ENCODE measurements around the gene ATP6V0C. TPM values are rescaled to one million over a fixed set of nuclear protein-coding genes. Genes with fewer than 3 reads are reported as not detected.
"Not testable (repeated sequence)": the region's sequence is repeated elsewhere in the genome, so short reads cannot be mapped to it uniquely, and the experiment has no call there.

The ATP6V0C gene
- total RNA-seq, 2 experiments from 2014 or later: 147 to 148 TPM

- POLR2A ChIA-PET, CTCF ChIA-PET: not testable (repeated sequence)
Measured at GRCh38 chr16:2560131-2560797, 46.5 kb downstream of the ATP6V0C start.

GRCh38 chr16:2560798-2561133, 47.0 kb downstream of the ATP6V0C start:
- CTCF ChIA-PET, POLR2A ChIA-PET: not testable (repeated sequence)

- CTCF ChIA-PET, POLR2A ChIA-PET: not testable (repeated sequence)
Measured at GRCh38 chr16:2567506-2567905, 53.8 kb downstream of the ATP6V0C start.

- CTCF ChIA-PET, POLR2A ChIA-PET: not testable (repeated sequence)
Measured at GRCh38 chr16:2568573-2568972, 54.8 kb downstream of the ATP6V0C start.

Other genes starting within 250 kb of the ATP6V0C start
- 100 to 1,000 TPM; 370 to 387 TPM for gene RNPS1, start 245.8 kb upstream of the ATP6V0C start, total RNA-seq
- 1 to 10 TPM; 6.9 to 7.4 TPM for gene ABCA3, start 173.2 kb upstream of the ATP6V0C start, total RNA-seq
- 10 to 100 TPM; 36.5 to 38.7 TPM for gene CCNF, start 84.5 kb upstream of the ATP6V0C start, total RNA-seq
- gene TEDC2, start 53.8 kb upstream of the ATP6V0C start, total RNA-seq: 10 to 100 TPM; 33.3 to 38.5 TPM
- gene NTN3, start 42.7 kb upstream of the ATP6V0C start, total RNA-seq: not detected
- 10 to 100 TPM; 36.1 to 38.2 TPM for gene TBC1D24, start 38.8 kb upstream of the ATP6V0C start, total RNA-seq
- 10 to 100 TPM; 37.8 to 42.3 TPM for gene AMDHD2, start 6.4 kb downstream of the ATP6V0C start, total RNA-seq
- gene CEMP1, start 17.5 kb downstream of the ATP6V0C start, total RNA-seq: not detected
- gene PDPK1, start 24.1 kb downstream of the ATP6V0C start, total RNA-seq: 10 to 100 TPM; 47.9 to 49.2 TPM
- 10 to 100 TPM; 52.4 to 53.6 TPM for gene KCTD5, start 168.6 kb downstream of the ATP6V0C start, total RNA-seq
- gene PRSS27, start 206.3 kb downstream of the ATP6V0C start, total RNA-seq: 1 to 10 TPM; 1.3 to 1.4 TPM
- gene SRRM2, start 238.7 kb downstream of the ATP6V0C start, total RNA-seq: 100 to 1,000 TPM; 513 to 521 TPM